ENCODE results near the gene HOATZ.

The HOATZ gene

GRCh38 chr11:111514216-111515031, at the start of gene HOATZ:
Gene HOATZ, plus strand, starts transcription at chr11:111514778. Its CDS starts 7 bp downstream, at chr11:111514785.
- peak within 1 kb of the TSS in 2 of 5 donors; percentile 20 to 51 for H3K4me3 ChIP-seq (ENCODE audit: low read depth in 1 of 5, low read length in 5 of 5)
- no peak within 1 kb of the TSS for H3K9ac ChIP-seq (ENCODE audit: low read length in 5 of 5)
- H3K9me3 ChIP-seq (ENCODE audit: control insufficient read depth in 5 of 5, low read length in 5 of 5), result no peaks in the 10 kb centered on the region
- H3K27me3 ChIP-seq (ENCODE audit: control insufficient read depth in 5 of 5, insufficient read depth in 4 of 5, low read length in 5 of 5), result peaks cover 8 to 25% (median 22%) of the 10 kb centered on the region in 5 donors
- peaks cover 0 to 19% (median 16%) of the 10 kb centered on the region in 5 donors for H3K4me1 ChIP-seq (ENCODE audit: control insufficient read depth in 5 of 5, insufficient read depth in 5 of 5, low read length in 5 of 5)
- H3K27ac ChIP-seq (ENCODE audit: low read depth, low read length), result no peak within 1 kb of the TSS
- no peaks in the 10 kb centered on the region for H3K36me3 ChIP-seq (ENCODE audit: control insufficient read depth in 5 of 5, insufficient read depth in 5 of 5, low read length in 5 of 5)

GRCh38 chr11:111465400-111465799, 49.2 kb upstream of the HOATZ start:
- H3K9me3 ChIP-seq (ENCODE audit: control insufficient read depth in 5 of 5, low read length in 5 of 5), result no peaks in the 10 kb centered on the region
- H3K4me3 ChIP-seq (ENCODE audit: low read depth in 1 of 5, low read length in 5 of 5), result no peak overlapping the region
- no peaks in the 10 kb centered on the region for H3K36me3 ChIP-seq (ENCODE audit: control insufficient read depth in 5 of 5, insufficient read depth in 5 of 5, low read length in 5 of 5)
- H3K9ac ChIP-seq (ENCODE audit: low read length in 5 of 5), result no peak overlapping the region
- no peaks in the 10 kb centered on the region for H3K4me1 ChIP-seq (ENCODE audit: control insufficient read depth in 5 of 5, insufficient read depth in 5 of 5, low read length in 5 of 5)
- H3K27me3 ChIP-seq (ENCODE audit: control insufficient read depth in 5 of 5, insufficient read depth in 4 of 5, low read length in 5 of 5), result peaks cover 0 to 7% (median under 1%) of the 10 kb centered on the region in 5 donors
- H3K27ac ChIP-seq (ENCODE audit: low read depth, low read length), result no peak overlapping the region

GRCh38 chr11:111466615-111467014, 48.0 kb upstream of the HOATZ start:
- H3K4me1 ChIP-seq (ENCODE audit: control insufficient read depth in 5 of 5, insufficient read depth in 5 of 5, low read length in 5 of 5), result no peaks in the 10 kb centered on the region
- H3K9me3 ChIP-seq (ENCODE audit: control insufficient read depth in 5 of 5, low read length in 5 of 5), result no peaks in the 10 kb centered on the region
- H3K36me3 ChIP-seq (ENCODE audit: control insufficient read depth in 5 of 5, insufficient read depth in 5 of 5, low read length in 5 of 5), result no peaks in the 10 kb centered on the region
- no peak overlapping the region for H3K4me3 ChIP-seq (ENCODE audit: low read depth in 1 of 5, low read length in 5 of 5)
- no peak overlapping the region for H3K9ac ChIP-seq (ENCODE audit: low read length in 5 of 5)
- H3K27ac ChIP-seq (ENCODE audit: low read depth, low read length), result no peak overlapping the region
- no peaks in the 10 kb centered on the region for H3K27me3 ChIP-seq (ENCODE audit: control insufficient read depth in 5 of 5, insufficient read depth in 4 of 5, low read length in 5 of 5)

- H3K36me3 ChIP-seq (ENCODE audit: control insufficient read depth in 5 of 5, insufficient read depth in 5 of 5, low read length in 5 of 5), result no peaks in the 10 kb centered on the region
- H3K4me1 ChIP-seq (ENCODE audit: control insufficient read depth in 5 of 5, insufficient read depth in 5 of 5, low read length in 5 of 5), result no peaks in the 10 kb centered on the region
- H3K9me3 ChIP-seq (ENCODE audit: control insufficient read depth in 5 of 5, low read length in 5 of 5), result no peaks in the 10 kb centered on the region
- no peak overlapping the region for H3K27ac ChIP-seq (ENCODE audit: low read depth, low read length)
- no peak overlapping the region for H3K4me3 ChIP-seq (ENCODE audit: low read depth in 1 of 5, low read length in 5 of 5)
- H3K27me3 ChIP-seq (ENCODE audit: control insufficient read depth in 5 of 5, insufficient read depth in 4 of 5, low read length in 5 of 5), result no peaks in the 10 kb centered on the region
- H3K9ac ChIP-seq (ENCODE audit: low read length in 5 of 5), result no peak overlapping the region
These were observed 45.4 kb upstream of the HOATZ start for GRCh38 chr11:111469200-111469599.

GRCh38 chr11:111472228-111472627, 42.4 kb upstream of the HOATZ start:
- no peak overlapping the region for H3K9ac ChIP-seq (ENCODE audit: low read length in 5 of 5)
- H3K36me3 ChIP-seq (ENCODE audit: control insufficient read depth in 5 of 5, insufficient read depth in 5 of 5, low read length in 5 of 5), result no peaks in the 10 kb centered on the region
- H3K4me1 ChIP-seq (ENCODE audit: control insufficient read depth in 5 of 5, insufficient read depth in 5 of 5, low read length in 5 of 5), result no peaks in the 10 kb centered on the region
- H3K27ac ChIP-seq (ENCODE audit: low read depth, low read length), result no peak overlapping the region
- no peak overlapping the region for H3K4me3 ChIP-seq (ENCODE audit: low read depth in 1 of 5, low read length in 5 of 5)
- no peaks in the 10 kb centered on the region for H3K27me3 ChIP-seq (ENCODE audit: control insufficient read depth in 5 of 5, insufficient read depth in 4 of 5, low read length in 5 of 5)
- peaks cover 0 to 2% (median 0%) of the 10 kb centered on the region in 5 donors for H3K9me3 ChIP-seq (ENCODE audit: control insufficient read depth in 5 of 5, low read length in 5 of 5)

GRCh38 chr11:111474432-111474831, 40.1 kb upstream of the HOATZ start:
- no peak overlapping the region for H3K9ac ChIP-seq (ENCODE audit: low read length in 5 of 5)
- no peaks in the 10 kb centered on the region for H3K27me3 ChIP-seq (ENCODE audit: control insufficient read depth in 5 of 5, insufficient read depth in 4 of 5, low read length in 5 of 5)
- no peaks in the 10 kb centered on the region for H3K4me1 ChIP-seq (ENCODE audit: control insufficient read depth in 5 of 5, insufficient read depth in 5 of 5, low read length in 5 of 5)
- H3K27ac ChIP-seq (ENCODE audit: low read depth, low read length), result no peak overlapping the region
- no peak overlapping the region for H3K4me3 ChIP-seq (ENCODE audit: low read depth in 1 of 5, low read length in 5 of 5)
- H3K36me3 ChIP-seq (ENCODE audit: control insufficient read depth in 5 of 5, insufficient read depth in 5 of 5, low read length in 5 of 5), result no peaks in the 10 kb centered on the region
- peaks cover 0 to 2% (median 0%) of the 10 kb centered on the region in 5 donors for H3K9me3 ChIP-seq (ENCODE audit: control insufficient read depth in 5 of 5, low read length in 5 of 5)

- H3K9me3 ChIP-seq (ENCODE audit: control insufficient read depth in 5 of 5, low read length in 5 of 5), result peaks cover 0 to 2% (median 0%) of the 10 kb centered on the region in 5 donors
- no peak overlapping the region for H3K27ac ChIP-seq (ENCODE audit: low read depth, low read length)
- no peak overlapping the region for H3K9ac ChIP-seq (ENCODE audit: low read length in 5 of 5)
These were observed 38.2 kb upstream of the HOATZ start for GRCh38 chr11:111476366-111476765.

GRCh38 chr11:111476956-111477355, 37.6 kb upstream of the HOATZ start:
- no peak overlapping the region for H3K4me3 ChIP-seq (ENCODE audit: low read depth in 1 of 5, low read length in 5 of 5)
- no peak overlapping the region for H3K9ac ChIP-seq (ENCODE audit: low read length in 5 of 5)
- no peaks in the 10 kb centered on the region for H3K4me1 ChIP-seq (ENCODE audit: control insufficient read depth in 5 of 5, insufficient read depth in 5 of 5, low read length in 5 of 5)
- H3K27me3 ChIP-seq (ENCODE audit: control insufficient read depth in 5 of 5, insufficient read depth in 4 of 5, low read length in 5 of 5), result no peaks in the 10 kb centered on the region
- H3K36me3 ChIP-seq (ENCODE audit: control insufficient read depth in 5 of 5, insufficient read depth in 5 of 5, low read length in 5 of 5), result no peaks in the 10 kb centered on the region
- no peak overlapping the region for H3K27ac ChIP-seq (ENCODE audit: low read depth, low read length)
- peaks cover 0 to 2% (median 0%) of the 10 kb centered on the region in 5 donors for H3K9me3 ChIP-seq (ENCODE audit: control insufficient read depth in 5 of 5, low read length in 5 of 5)

More at GRCh38 chr11:111476366-111476765, 38.2 kb upstream of the HOATZ start:
- Histone ChIP-seq H3K36me3 (ENCODE audit: control insufficient read depth in 5 of 5, insufficient read depth in 5 of 5, low read length in 5 of 5) (no peaks in the 10 kb centered on the region), H3K4me3 (ENCODE audit: low read depth in 1 of 5, low read length in 5 of 5) (no peak overlapping the region), H3K27me3 (ENCODE audit: control insufficient read depth in 5 of 5, insufficient read depth in 4 of 5, low read length in 5 of 5) (no peaks in the 10 kb centered on the region), H3K4me1 (ENCODE audit: control insufficient read depth in 5 of 5, insufficient read depth in 5 of 5, low read length in 5 of 5) (no peaks in the 10 kb centered on the region)

- peaks cover 0 to 4% (median 1%) of the 10 kb centered on the region in 5 donors for H3K9me3 ChIP-seq (ENCODE audit: control insufficient read depth in 5 of 5, low read length in 5 of 5)
- H3K36me3 ChIP-seq (ENCODE audit: control insufficient read depth in 5 of 5, insufficient read depth in 5 of 5, low read length in 5 of 5), result no peaks in the 10 kb centered on the region
- H3K4me3 ChIP-seq (ENCODE audit: low read depth in 1 of 5, low read length in 5 of 5), result no peak overlapping the region
- H3K4me1 ChIP-seq (ENCODE audit: control insufficient read depth in 5 of 5, insufficient read depth in 5 of 5, low read length in 5 of 5), result no peaks in the 10 kb centered on the region
- H3K27me3 ChIP-seq (ENCODE audit: control insufficient read depth in 5 of 5, insufficient read depth in 4 of 5, low read length in 5 of 5), result no peaks in the 10 kb centered on the region
- no peak overlapping the region for H3K9ac ChIP-seq (ENCODE audit: low read length in 5 of 5)
- no peak overlapping the region for H3K27ac ChIP-seq (ENCODE audit: low read depth, low read length)
These were observed 36.7 kb upstream of the HOATZ start for GRCh38 chr11:111477898-111478297.

- H3K4me1 ChIP-seq (ENCODE audit: control insufficient read depth in 5 of 5, insufficient read depth in 5 of 5, low read length in 5 of 5), result no peaks in the 10 kb centered on the region
These were observed 34.9 kb upstream of the HOATZ start for GRCh38 chr11:111479666-111480065.

More at GRCh38 chr11:111479666-111480065, 34.9 kb upstream of the HOATZ start:
- Histone ChIP-seq H3K36me3 (ENCODE audit: control insufficient read depth in 5 of 5, insufficient read depth in 5 of 5, low read length in 5 of 5) (no peaks in the 10 kb centered on the region), H3K4me3 (ENCODE audit: low read depth in 1 of 5, low read length in 5 of 5) (no peak overlapping the region), H3K27ac (ENCODE audit: low read depth, low read length) (no peak overlapping the region), H3K9me3 (ENCODE audit: control insufficient read depth in 5 of 5, low read length in 5 of 5) (peaks cover 6 to 16% (median 9%) of the 10 kb centered on the region in 5 donors), H3K27me3 (ENCODE audit: control insufficient read depth in 5 of 5, insufficient read depth in 4 of 5, low read length in 5 of 5) (no peaks in the 10 kb centered on the region), H3K9ac (ENCODE audit: low read length in 5 of 5) (no peak overlapping the region)

Measured in subcutaneous abdominal adipose tissue (tissue), 5 donors.